Fibroblast of lung (primary cell): Measurements from ENCODE around the gene CTBP2. TPM values are rescaled to one million over a fixed set of nuclear protein-coding genes. Genes with fewer than 3 reads are reported as not detected.
A peak's percentile ranks its signal among the peaks of the same experiment; 100 is the strongest.

Experiments
- DNase-seq, 2 donors: peaks; one replicate each; pipeline versions ENCODE4 v3.0.0 to v3.0.0-alpha.2; 2010; ENCODE audit warnings: low read depth in 2 of 2
- H2AFZ ChIP-seq: 2 replicates; pipeline ENCODE4 v1.5.1; 2012; ENCODE audit warnings: low read length, control low read depth, inconsistent platforms
- H3K27ac ChIP-seq: 2 replicates; pipeline ENCODE4 v1.5.1; 2011; ENCODE audit warnings: low read length, control low read depth; ENCODE audit not compliant: insufficient read depth
- H3K27me3 ChIP-seq: 2 replicates; pipeline ENCODE4 v1.5.1; 2011; ENCODE audit warnings: mild to moderate bottlenecking, low read length; ENCODE audit not compliant: control insufficient read depth, insufficient read depth
- H3K36me3 ChIP-seq: 2 replicates; pipeline ENCODE4 v1.5.1; 2011; ENCODE audit warnings: low read length; ENCODE audit not compliant: control insufficient read depth, insufficient read depth
- H3K4me1 ChIP-seq: 2 replicates; pipeline ENCODE4 v1.5.1; 2011; ENCODE audit warnings: low read length; ENCODE audit not compliant: control insufficient read depth, insufficient read depth; ENCODE audit errors: extremely low read depth
- H3K4me2 ChIP-seq: 2 replicates; pipeline ENCODE4 v1.5.1; 2011; ENCODE audit warnings: low read length, control low read depth; ENCODE audit not compliant: insufficient read depth; ENCODE audit errors: extremely low read depth
- H3K4me3 ChIP-seq, 4 experiments: fragments of 200-600 bp in 1 of 4; sonication (generic) in 1 of 4; replicated peaks in 1 of 4; 2 replicates each; pipeline ENCODE4 v1.5.1; 2011 to 2016; ENCODE audit warnings: low read length in 4 of 4, low read depth in 3 of 4, mild to moderate bottlenecking in 3 of 4, control low read depth in 2 of 4, inconsistent platforms in 1 of 4, mixed read lengths in 1 of 4; ENCODE audit not compliant: insufficient read depth in 1 of 4; ENCODE audit errors: control extremely low read depth in 1 of 4
- H3K79me2 ChIP-seq: 2 replicates; pipeline ENCODE4 v1.5.1; 2012; ENCODE audit warnings: mild to moderate bottlenecking, low read length, inconsistent platforms; ENCODE audit not compliant: control insufficient read depth, insufficient read depth
- H3K9ac ChIP-seq: 2 replicates; pipeline ENCODE4 v1.5.1; 2011; ENCODE audit warnings: mild to moderate bottlenecking, low read length, control low read depth; ENCODE audit not compliant: insufficient read depth
- H3K9me3 ChIP-seq: 2 replicates; pipeline ENCODE4 v1.5.1; 2012; ENCODE audit warnings: low read depth, low read length; ENCODE audit not compliant: control insufficient read depth, insufficient read depth
- H4K20me1 ChIP-seq: 2 replicates; pipeline ENCODE4 v1.5.1; 2011; ENCODE audit warnings: low read length; ENCODE audit not compliant: control insufficient read depth, insufficient read depth; ENCODE audit errors: extremely low read depth
- EZH2 ChIP-seq: IDR thresholded peaks from 2 replicates; pipeline ENCODE4 v1.5.1; 2012; ENCODE audit warnings: low read length, control low read depth, mild to moderate bottlenecking; ENCODE audit errors: missing control alignments
- polyA plus RNA-seq, 2 donors: library from polyadenylated mRNA; depleted of rRNA in 1 of 2; stranded (reverse) in 1 of 2; unstranded in 1 of 2; fragments of >200 nt; gene quantifications; 2 replicates each; pipeline ENCODE4 v1.2.1, GENCODE V29; 2011 to 2012; ENCODE audit warnings: missing spikeins in 1 of 2
- total RNA-seq: library from RNA; depleted of rRNA; stranded (reverse); fragments of >200 nt; gene quantifications from 2 replicates; pipeline ENCODE4 v1.2.1, GENCODE V29; 2014
- TF ChIP-seq, protein P1 (sequence below), 2 donors: IDR thresholded peaks in 1 of 2; conservative IDR thresholded peaks in 1 of 2; 1 replicate in 1 of 2; 2 replicates in 1 of 2; pipeline ENCODE4 v1.5.1; 2011 to 2012; ENCODE audit warnings: low read length in 2 of 2, control low read depth in 1 of 2, inconsistent platforms in 1 of 2, low read depth in 1 of 2, mild to moderate bottlenecking in 1 of 2

Gene CTBP2
- total and polyA plus RNA-seq, 2 donors (not counting 1 experiment from before 2014, with no cell fraction given), result 72.1 to 73.3 TPM

DNA sequence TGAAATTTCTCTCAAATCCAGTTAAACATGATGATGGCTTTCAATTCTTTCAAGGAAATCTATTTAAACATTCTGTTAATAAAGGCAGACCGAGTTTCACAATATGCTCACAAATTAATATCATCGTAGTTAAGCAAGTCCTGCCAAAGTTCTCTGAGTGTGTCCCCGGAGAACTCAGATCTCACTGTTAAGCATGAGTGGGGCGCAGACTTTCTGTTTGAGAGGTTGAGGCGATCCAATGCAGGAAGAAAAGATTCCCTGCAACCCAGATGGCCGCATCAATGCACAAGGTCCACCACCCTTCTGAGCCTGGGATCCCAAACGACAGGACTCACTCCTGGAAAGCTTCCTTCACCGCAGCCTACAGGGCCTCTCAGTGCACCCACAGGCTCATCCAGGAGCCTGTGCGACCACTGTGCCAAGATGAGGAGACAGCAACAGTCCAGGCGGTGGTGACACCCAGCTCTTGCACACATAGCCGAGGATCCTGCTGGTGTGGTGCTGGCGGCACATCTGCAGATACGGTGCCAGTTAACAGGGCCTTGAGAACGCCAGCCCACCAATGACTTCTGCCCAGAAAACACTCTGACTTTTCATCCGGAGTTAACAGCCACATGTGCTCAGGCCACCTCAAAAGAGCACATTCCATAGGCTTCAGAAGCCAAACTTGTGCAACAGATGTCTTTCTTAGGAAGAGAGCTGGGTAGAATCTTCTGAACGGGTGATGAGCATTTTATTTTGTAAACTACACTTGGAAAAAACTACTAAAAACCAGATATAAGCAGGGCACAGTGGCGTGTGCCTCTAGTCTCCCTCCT is 116.3 kb downstream of the CTBP2 start:
- Histone ChIP-seq H3K27ac (no peak overlapping the region), H3K9ac (no peak overlapping the region), H3K79me2 (peaks cover 52% of the 10 kb centered on the region)

DNA sequence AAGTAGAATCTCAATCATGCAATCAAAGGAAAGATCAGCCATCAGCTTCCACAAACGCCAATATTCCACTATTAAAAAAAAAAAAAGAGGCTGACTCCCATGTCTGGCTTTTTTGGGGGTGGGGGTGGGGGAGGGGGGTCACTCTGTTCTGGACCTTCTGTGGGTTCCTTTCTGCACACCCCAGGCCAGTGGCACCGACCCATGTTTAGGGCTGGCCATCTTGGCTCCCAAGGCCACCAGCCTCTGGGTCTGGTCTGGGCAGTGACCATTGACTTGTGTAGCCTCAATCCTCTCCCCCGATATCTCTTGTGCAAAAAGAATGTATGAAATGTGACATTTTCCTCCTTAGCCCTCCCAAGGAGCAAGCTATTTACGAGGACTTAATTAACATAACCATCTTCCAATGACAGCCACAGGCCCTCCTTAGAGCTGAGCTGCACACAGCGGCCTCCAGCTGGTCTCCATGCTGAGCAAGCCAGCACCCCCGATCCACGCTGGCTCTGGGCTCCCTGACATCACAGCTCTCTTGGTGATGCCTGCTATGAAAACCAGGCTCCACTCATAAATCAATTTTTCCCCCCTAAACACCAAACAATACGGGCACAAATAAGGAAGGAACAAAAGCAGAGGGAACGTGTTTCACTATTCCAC is 118.4 kb downstream of the CTBP2 start:
- H3K27ac ChIP-seq, result no peak overlapping the region

More for the DNA sequence above, 116.3 kb downstream of the CTBP2 start:
- Histone ChIP-seq H3K4me2 (no peak overlapping the region), H3K27me3 (no peaks in the 10 kb centered on the region), H4K20me1 (no peaks in the 10 kb centered on the region), H3K36me3 (peaks cover 2% of the 10 kb centered on the region), H3K4me3 (no peak overlapping the region), H2AFZ (no peak overlapping the region), H3K4me1 (peaks cover 21% of the 10 kb centered on the region), H3K9me3 (no peaks in the 10 kb centered on the region)
- TF ChIP-seq, protein P1, sequence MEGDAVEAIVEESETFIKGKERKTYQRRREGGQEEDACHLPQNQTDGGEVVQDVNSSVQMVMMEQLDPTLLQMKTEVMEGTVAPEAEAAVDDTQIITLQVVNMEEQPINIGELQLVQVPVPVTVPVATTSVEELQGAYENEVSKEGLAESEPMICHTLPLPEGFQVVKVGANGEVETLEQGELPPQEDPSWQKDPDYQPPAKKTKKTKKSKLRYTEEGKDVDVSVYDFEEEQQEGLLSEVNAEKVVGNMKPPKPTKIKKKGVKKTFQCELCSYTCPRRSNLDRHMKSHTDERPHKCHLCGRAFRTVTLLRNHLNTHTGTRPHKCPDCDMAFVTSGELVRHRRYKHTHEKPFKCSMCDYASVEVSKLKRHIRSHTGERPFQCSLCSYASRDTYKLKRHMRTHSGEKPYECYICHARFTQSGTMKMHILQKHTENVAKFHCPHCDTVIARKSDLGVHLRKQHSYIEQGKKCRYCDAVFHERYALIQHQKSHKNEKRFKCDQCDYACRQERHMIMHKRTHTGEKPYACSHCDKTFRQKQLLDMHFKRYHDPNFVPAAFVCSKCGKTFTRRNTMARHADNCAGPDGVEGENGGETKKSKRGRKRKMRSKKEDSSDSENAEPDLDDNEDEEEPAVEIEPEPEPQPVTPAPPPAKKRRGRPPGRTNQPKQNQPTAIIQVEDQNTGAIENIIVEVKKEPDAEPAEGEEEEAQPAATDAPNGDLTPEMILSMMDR (conservative IDR thresholded peaks at IDR 0.05 in 1 of 2, IDR thresholded peaks at IDR 0.05 in 1 of 2; ENCODE audit: low read depth in 1 of 2, low read length in 2 of 2), result no peak
- TF ChIP-seq EZH2, result no peak
- DNase-seq, result peak in 1 of 2 donors; percentile 36

DNA sequence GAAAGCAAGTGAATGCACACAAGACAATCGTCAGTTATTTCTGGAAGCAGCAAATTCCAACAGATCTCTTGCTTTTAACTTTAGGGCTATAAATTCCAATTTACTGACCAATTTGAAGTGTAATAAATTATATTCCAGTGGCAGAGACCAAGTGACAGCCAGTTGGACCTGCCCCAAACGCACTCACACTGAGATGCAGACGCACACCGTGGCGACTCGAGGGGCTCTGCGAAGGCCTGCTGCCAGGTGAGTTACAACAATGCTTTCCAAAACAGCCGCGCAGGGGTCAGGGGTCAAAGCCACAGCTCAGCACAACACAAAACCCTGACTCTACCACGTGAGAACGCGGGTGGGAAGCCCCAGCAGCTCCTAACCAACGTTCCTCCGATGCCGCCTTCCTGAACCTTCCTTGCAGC is 121.0 kb downstream of the CTBP2 start:
- no peaks in the 10 kb centered on the region for H3K27me3 ChIP-seq
- no peak overlapping the region for H3K27ac ChIP-seq
- no peak overlapping the region for H3K9ac ChIP-seq
- H3K9me3 ChIP-seq, result no peaks in the 10 kb centered on the region
- H3K79me2 ChIP-seq, result peaks cover 56% of the 10 kb centered on the region
- no peaks in the 10 kb centered on the region for H4K20me1 ChIP-seq
- no peak for TF ChIP-seq EZH2
- TF ChIP-seq, protein P1 (conservative IDR thresholded peaks at IDR 0.05 in 1 of 2, IDR thresholded peaks at IDR 0.05 in 1 of 2; ENCODE audit: low read depth in 1 of 2, low read length in 2 of 2), result no peak
- H3K4me1 ChIP-seq, result peaks cover 35% of the 10 kb centered on the region
- peak in 1 of 2 donors; percentile 72 for DNase-seq
- no peak overlapping the region for H2AFZ ChIP-seq
- H3K36me3 ChIP-seq, result no peaks in the 10 kb centered on the region
- H3K4me2 ChIP-seq, result no peak overlapping the region
- H3K4me3 ChIP-seq, result no peak overlapping the region

More for the DNA sequence above, 118.4 kb downstream of the CTBP2 start:
- Histone ChIP-seq H3K4me2 (no peak overlapping the region), H4K20me1 (no peaks in the 10 kb centered on the region), H3K27me3 (no peaks in the 10 kb centered on the region), H3K9me3 (no peaks in the 10 kb centered on the region), H3K36me3 (peaks cover 2% of the 10 kb centered on the region), H3K9ac (no peak overlapping the region), H2AFZ (no peak overlapping the region), H3K4me3 (no peak overlapping the region), H3K79me2 (peaks cover 55% of the 10 kb centered on the region), H3K4me1 (peaks cover 20% of the 10 kb centered on the region)
- DNase-seq, result no peak
- TF ChIP-seq EZH2, result no peak
- TF ChIP-seq, protein P1 (conservative IDR thresholded peaks at IDR 0.05 in 1 of 2, IDR thresholded peaks at IDR 0.05 in 1 of 2; ENCODE audit: low read depth in 1 of 2, low read length in 2 of 2), result no peak
